Endothelial cell of umbilical vein (primary cell): ENCODE data around the gene CTPS1. TPM values are rescaled to one million over a fixed set of nuclear protein-coding genes. Genes with fewer than 3 reads are reported as not detected.

Experiments used
- BruUV-seq: library from RNA; stranded (reverse); fragments of 400-500 nt; replicated peaks from 2 replicates; lab custom pipeline; 2021; lab: Mats Ljungman, UMichigan
- CTCF ChIA-PET: fragments of 300-600, 350-600 bp; sonication (Branson Sonifier 250); formaldehyde crosslinking; loops from one replicate; lab custom pipeline; 2021; ENCODE audit warnings: antibody characterized with exemption, inconsistent platforms; lab: Charles Lee
- POLR2A ChIA-PET: fragments of 300-600, 350-600 bp; sonication (Branson Sonifier 250); formaldehyde crosslinking; loops from one replicate; lab custom pipeline; 2021; ENCODE audit warnings: antibody characterized with exemption, inconsistent platforms; lab: Charles Lee
- DNase-seq: peaks from one replicate; pipeline ENCODE4 v3.0.0-alpha.2; 2011; ENCODE audit warnings: low read depth, low spot score
- FAIRE-seq: peaks from 2 replicates; lab custom pipeline; 2011; peaks lifted over from hg19 to GRCh38; lab: Jason Lieb, UNC
- H2AFZ ChIP-seq: 2 replicates; pipeline ENCODE4 v1.6.0; 2012; ENCODE audit warnings: low read depth, low read length, control low read depth, inconsistent platforms
- H3K27ac ChIP-seq: 2 replicates; pipeline ENCODE4 v1.5.1; 2011; ENCODE audit warnings: low read depth, mild to moderate bottlenecking, control low read depth, low read length, moderate library complexity; ENCODE audit not compliant: insufficient read depth
- H3K27me3 ChIP-seq, 2 experiments: 2 replicates each; pipeline versions ENCODE4 v1.6.0 to v1.6.1; 2011; ENCODE audit warnings: low read length in 2 of 2, mixed read lengths in 1 of 2; ENCODE audit not compliant: control insufficient read depth in 2 of 2, insufficient read depth in 2 of 2
- H3K36me3 ChIP-seq, 2 experiments: 2 replicates in 1 of 2; 3 replicates in 1 of 2; pipeline ENCODE4 v1.5.1; 2011; ENCODE audit warnings: low read length in 2 of 2, mild to moderate bottlenecking in 1 of 2, moderate library complexity in 1 of 2; ENCODE audit not compliant: control insufficient read depth in 2 of 2, insufficient read depth in 2 of 2; ENCODE audit errors: extremely low read depth in 1 of 2
- H3K4me1 ChIP-seq: 3 replicates; pipeline ENCODE4 v1.5.1; 2011; ENCODE audit warnings: mild to moderate bottlenecking, low read length; ENCODE audit not compliant: control insufficient read depth, insufficient read depth; ENCODE audit errors: extremely low read depth
- H3K4me2 ChIP-seq: 2 replicates; pipeline ENCODE4 v1.6.1; 2011; ENCODE audit warnings: low read length, control low read depth, mixed read lengths; ENCODE audit not compliant: insufficient read depth
- H3K4me3 ChIP-seq, 3 experiments: fragments of 200-600 bp in 1 of 3; sonication (generic), shearing (Covaris generic) in 1 of 3; replicated peaks in 1 of 3; 2 replicates each; pipeline ENCODE4 v1.5.1; 2011 to 2016; ENCODE audit warnings: control low read depth in 3 of 3, low read length in 3 of 3, mild to moderate bottlenecking in 2 of 3, inconsistent platforms in 1 of 3, low read depth in 1 of 3, moderate library complexity in 1 of 3; ENCODE audit not compliant: insufficient read depth in 1 of 3
- H3K79me2 ChIP-seq: 2 replicates; pipeline ENCODE4 v1.6.0; 2012; ENCODE audit warnings: low read length, inconsistent platforms; ENCODE audit not compliant: control insufficient read depth, insufficient read depth
- H3K9ac ChIP-seq: replicated peaks from 2 replicates; pipeline ENCODE3; 2011; ENCODE audit warnings: low read length, control low read depth; ENCODE audit not compliant: insufficient read depth; ENCODE audit errors: extremely low read depth
- H3K9me1 ChIP-seq: replicated peaks from 3 replicates; pipeline ENCODE4 v1.6.0; 2011; ENCODE audit warnings: mild to moderate bottlenecking, low read length; ENCODE audit not compliant: control insufficient read depth, insufficient read depth; ENCODE audit errors: extremely low read depth
- H3K9me3 ChIP-seq: replicated peaks from 2 replicates; pipeline ENCODE4 v1.5.1; 2012; ENCODE audit warnings: low read length, inconsistent platforms; ENCODE audit not compliant: control insufficient read depth, insufficient read depth
- H4K20me1 ChIP-seq: replicated peaks from 2 replicates; pipeline ENCODE3; 2011; ENCODE audit warnings: mild to moderate bottlenecking, low read length; ENCODE audit not compliant: control insufficient read depth, insufficient read depth; ENCODE audit errors: extremely low read depth
- EZH2 ChIP-seq: IDR thresholded peaks from 2 replicates; pipeline ENCODE4 v1.6.1; 2012; ENCODE audit warnings: borderline replicate concordance, low read depth, mild to moderate bottlenecking, moderate library complexity, low read length, inconsistent platforms; ENCODE audit not compliant: severe bottlenecking
- FOS ChIP-seq: IDR thresholded peaks from 2 replicates; pipeline ENCODE4 v1.6.1; 2011; ENCODE audit warnings: mild to moderate bottlenecking, low read length, moderate library complexity, borderline replicate concordance; ENCODE audit not compliant: insufficient read depth
- GATA2 ChIP-seq: IDR thresholded peaks from 2 replicates; pipeline ENCODE4 v1.7.0; 2011; ENCODE audit warnings: low read depth, mild to moderate bottlenecking, moderate library complexity, mixed read lengths, low read length; ENCODE audit not compliant: insufficient read length, insufficient read depth
- JUN ChIP-seq: IDR thresholded peaks from 2 replicates; pipeline ENCODE4 v1.6.1; 2011; ENCODE audit warnings: borderline replicate concordance, low read depth; ENCODE audit not compliant: insufficient read length, insufficient read depth
- MAX ChIP-seq: IDR thresholded peaks from 2 replicates; pipeline ENCODE4 v1.6.1; 2011; ENCODE audit not compliant: insufficient read depth, insufficient read length
- MYC ChIP-seq: IDR thresholded peaks from one replicate; pipeline ENCODE4 v1.6.1; 2011; ENCODE audit warnings: mild to moderate bottlenecking, low read depth, low read length
- POLR2A ChIP-seq: IDR thresholded peaks from 2 replicates; pipeline ENCODE4 v1.6.1; 2012; ENCODE audit warnings: low read depth, mild to moderate bottlenecking, control low read depth, low read length
- POLR2AphosphoS5 ChIP-seq: IDR thresholded peaks from 2 replicates; pipeline ENCODE4 v1.6.1; 2012; ENCODE audit warnings: low read depth, mild to moderate bottlenecking, control low read depth, low read length, moderate library complexity; ENCODE audit not compliant: insufficient read depth
- dilution Hi-C: fragments of 300-500 bp; cut with MboI; formaldehyde crosslinking; loops from one replicate; pipeline ENCODE4 v1.15.0; 2019; ENCODE audit warnings: low sequenced_read_pairs; ENCODE audit not compliant: extremely low pct_ligation_motif_present
- intact Hi-C: fragments of 100-400 bp; cut with micrococcal nuclease; formaldehyde crosslinking; loops from one replicate; pipeline ENCODE4 v1.10.0; 2022
- polyA plus RNA-seq, 4 experiments: library from polyadenylated mRNA; depleted of rRNA in 3 of 4; stranded (reverse) in 3 of 4; unstranded in 1 of 4; fragments of >200 nt; gene quantifications; 2 replicates each; pipeline versions ENCODE4 v1.2.1 to v1.2.3, GENCODE V29; 2011 to 2012; ENCODE audit warnings: missing spikeins in 1 of 4
- total RNA-seq: library from RNA; stranded (reverse); gene quantifications from 2 replicates; pipeline ENCODE4 v1.2.3, GENCODE V29; 2021

The CTPS1 gene
- total and polyA plus RNA-seq, 2 donors (not counting 3 experiments of a cell fraction or from before 2014, with no cell fraction given) = 24.9 to 65.8 TPM

GRCh38 chr1:40930174-40930964 lies 49.1 kb upstream of the CTPS1 start:
- CTCF ChIA-PET = interaction anchor here (1.1 to 1.3 kb wide), 2 partner anchors 19 to 33 kb away, joined by 3 to 9 read pairs; no protein-coding TSS in a partner anchor
- Histone ChIP-seq H3K4me3 (no peak overlapping the region), H2AFZ (no peak overlapping the region), H3K27me3 (no peaks in the 10 kb centered on the region), H3K9ac (no peak overlapping the region), H3K9me3 (no peaks in the 10 kb centered on the region), H3K4me1 (peaks cover 13% of the 10 kb centered on the region), H3K4me2 (no peak overlapping the region), H3K9me1 (no peaks in the 10 kb centered on the region), H3K79me2 (no peaks in the 10 kb centered on the region), H3K36me3 (no peaks in the 10 kb centered on the region), H3K27ac (no peak overlapping the region), H4K20me1 (no peaks in the 10 kb centered on the region)
- no peak for FAIRE-seq
- intact Hi-C loops (no loop called here), dilution Hi-C loops (no loop called here)
- TF ChIP-seq EZH2 (no peak), GATA2 (no peak), POLR2A (no peak), MYC (no peak), JUN (no peak), FOS (no peak), MAX (no peak)
- POLR2A ChIA-PET = no interaction called here
- no peak for DNase-seq
- BruUV-seq = no TSS peak

- DNase-seq (no peak), FAIRE-seq (no peak)
- Histone ChIP-seq H3K4me1 (peaks cover 13% of the 10 kb centered on the region), H3K27me3 (no peaks in the 10 kb centered on the region), H3K9ac (no peak overlapping the region), H3K9me1 (no peaks in the 10 kb centered on the region), H2AFZ (no peak overlapping the region), H3K4me3 (no peak overlapping the region), H3K4me2 (no peak overlapping the region), H3K79me2 (no peaks in the 10 kb centered on the region), H3K9me3 (no peaks in the 10 kb centered on the region), H3K36me3 (no peaks in the 10 kb centered on the region), H3K27ac (peak overlapping the region; percentile 28), H4K20me1 (no peaks in the 10 kb centered on the region)
- CTCF ChIA-PET = no interaction called here
- TF ChIP-seq POLR2A = no peak
- TF ChIP-seq POLR2AphosphoS5 = no peak
- no TSS peak for BruUV-seq
- POLR2A ChIA-PET = interaction anchor here (0.6 kb wide), 1 partner anchor 70 kb away, joined by 3 read pairs; no protein-coding TSS in a partner anchor
- dilution Hi-C loops = no loop called here
- intact Hi-C loops = no loop called here
Measured at GRCh38 chr1:40931601-40932000, 47.9 kb upstream of the CTPS1 start.
